Measurements from ENCODE around the gene KRTAP12-1.

DNA sequence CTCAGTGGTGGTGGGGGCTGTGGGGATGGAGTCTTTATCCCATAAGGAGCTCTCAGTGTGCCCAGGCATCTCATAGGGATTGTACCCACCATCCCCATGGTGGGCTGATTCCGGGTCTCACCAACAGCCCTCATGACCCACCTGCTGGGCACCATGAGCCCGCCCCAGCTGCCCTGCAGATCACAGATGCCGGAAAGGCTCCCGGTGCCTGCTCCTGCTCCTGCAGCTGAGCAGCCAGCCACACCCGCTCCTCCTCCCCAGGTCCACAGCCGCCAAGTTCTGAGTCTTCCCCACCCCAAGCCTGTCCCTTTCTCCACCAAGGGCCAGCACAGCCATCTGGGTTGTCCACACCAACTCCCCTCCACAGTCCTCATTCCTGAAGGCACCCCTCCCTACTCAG, 44.9 kb upstream of the KRTAP12-1 start:
- TF ChIP-seq POLR2A (IDR thresholded peaks at IDR 0.05) = no peak
- TF ChIP-seq CTCF (IDR thresholded peaks at IDR 0.05) = no peak
- no peak for TF ChIP-seq EP300 (IDR thresholded peaks at IDR 0.05)
- TF ChIP-seq POLR2AphosphoS5 (IDR thresholded peaks at IDR 0.05) = no peak

Measured in suprapubic skin (tissue), 4 donors.